HG03066 (cell line): ENCODE measurements around the gene HOXA9.

ENCODE experiments used
- ATAC-seq: cut with Tn5 transposase; IDR thresholded peaks from one replicate; pipeline ENCODE4 v1.9.1; 2021; ENCODE audit warnings: low read depth; ENCODE audit not compliant: unreplicated experiment

The HOXA9 gene

DNA sequence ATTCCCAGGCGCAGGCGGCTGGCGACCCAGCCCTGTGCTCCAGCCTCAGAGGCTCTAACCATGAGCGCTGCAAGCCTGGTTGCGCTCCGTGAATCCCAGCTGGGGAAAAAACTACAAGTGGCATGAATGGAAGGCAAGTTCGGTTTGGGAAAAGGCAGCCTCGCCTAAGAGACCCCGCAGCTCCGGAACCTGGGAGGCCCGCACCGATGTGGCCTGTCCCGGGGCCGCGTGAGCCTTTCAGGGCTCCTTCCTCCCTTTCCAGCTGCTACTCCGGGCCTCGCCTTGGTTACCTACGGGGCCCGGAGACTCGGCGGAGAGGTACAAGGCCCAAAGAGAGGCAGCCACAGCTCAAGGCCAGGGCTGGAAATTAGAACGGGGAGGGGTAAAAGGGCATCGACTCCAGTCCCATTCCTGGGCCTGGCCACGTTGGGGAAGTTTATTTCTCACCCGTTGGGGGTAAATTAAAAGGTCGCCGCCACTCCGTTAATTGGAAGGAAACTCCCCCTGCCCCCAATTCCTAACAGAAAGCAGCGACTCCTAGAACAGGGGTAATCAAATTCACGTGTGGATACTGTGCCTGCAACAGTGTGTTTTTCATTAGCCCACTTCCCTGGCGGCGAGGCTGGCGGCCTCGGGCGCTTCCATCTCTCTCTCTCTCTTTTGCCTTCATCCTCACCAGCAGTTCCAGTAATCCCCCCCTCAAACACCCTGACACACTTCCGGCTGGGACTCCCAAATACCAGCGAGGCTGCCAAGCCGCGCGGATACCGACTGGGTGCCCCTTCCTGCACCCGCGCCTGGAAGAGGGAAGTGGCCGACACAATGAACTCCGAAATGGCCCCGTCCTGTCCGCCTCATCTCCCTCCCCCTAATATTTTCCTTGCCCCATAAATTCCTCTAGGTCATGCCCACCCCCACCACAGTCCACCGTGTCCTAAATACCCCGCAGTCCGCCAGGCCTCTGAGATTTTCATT lies 1.5 kb upstream of the HOXA9 start:
- no peak for ATAC-seq

GRCh38 chr7:27165996-27166530 lies 726 bp upstream of the HOXA9 start:
- ATAC-seq = no peak

DNA sequence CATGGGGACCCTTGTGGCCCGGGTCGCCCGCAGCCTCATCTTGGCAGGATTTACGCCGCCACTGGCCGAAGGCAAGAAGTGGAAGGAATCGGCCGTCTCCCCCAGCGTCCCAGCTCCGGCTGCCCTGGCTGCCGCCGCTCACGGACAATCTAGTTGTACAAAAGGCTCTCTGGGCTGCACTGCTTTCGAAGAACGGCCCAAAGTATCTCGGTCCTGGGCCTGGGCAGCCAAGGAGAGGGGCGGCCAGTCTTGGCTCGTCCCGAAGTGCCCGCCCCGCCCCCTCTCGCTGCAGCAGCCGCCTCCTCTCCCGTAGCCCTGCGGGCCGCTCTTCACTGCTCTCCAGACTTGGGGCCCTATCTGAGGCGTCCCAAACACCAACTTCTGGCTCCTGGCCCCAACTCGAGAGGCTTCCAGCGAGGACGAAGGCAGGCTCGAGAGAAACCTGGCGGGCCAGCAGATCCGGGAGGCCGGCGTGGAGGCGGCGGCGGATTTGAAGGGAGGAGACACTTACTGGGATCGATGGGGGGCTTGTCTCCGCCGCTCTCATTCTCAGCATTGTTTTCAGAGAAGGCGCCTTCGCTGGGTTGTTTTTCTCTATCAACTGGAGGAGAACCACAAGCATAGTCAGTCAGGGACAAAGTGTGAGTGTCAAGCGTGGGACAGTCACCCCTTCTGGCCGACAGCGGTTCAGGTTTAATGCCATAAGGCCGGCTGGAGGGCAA lies 809 bp downstream of the HOXA9 start:
- ATAC-seq = no peak

DNA sequence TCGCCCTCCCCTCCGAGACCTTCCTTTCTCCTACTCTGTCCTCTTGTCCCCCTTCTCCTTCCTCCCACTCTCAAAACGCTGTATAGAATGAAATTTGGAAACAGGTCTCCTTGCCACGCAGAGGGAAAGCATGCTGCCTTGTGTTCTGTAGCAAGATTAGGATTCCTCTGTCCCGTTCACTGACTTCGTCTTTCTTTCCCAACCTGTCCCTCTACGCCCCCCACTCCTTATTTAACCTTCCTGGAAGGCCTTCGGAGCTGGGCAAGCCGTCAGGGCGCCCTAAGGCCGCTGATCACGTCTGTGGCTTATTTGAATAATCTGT lies 1.3 kb downstream of the HOXA9 start:
- ATAC-seq = no peak

DNA sequence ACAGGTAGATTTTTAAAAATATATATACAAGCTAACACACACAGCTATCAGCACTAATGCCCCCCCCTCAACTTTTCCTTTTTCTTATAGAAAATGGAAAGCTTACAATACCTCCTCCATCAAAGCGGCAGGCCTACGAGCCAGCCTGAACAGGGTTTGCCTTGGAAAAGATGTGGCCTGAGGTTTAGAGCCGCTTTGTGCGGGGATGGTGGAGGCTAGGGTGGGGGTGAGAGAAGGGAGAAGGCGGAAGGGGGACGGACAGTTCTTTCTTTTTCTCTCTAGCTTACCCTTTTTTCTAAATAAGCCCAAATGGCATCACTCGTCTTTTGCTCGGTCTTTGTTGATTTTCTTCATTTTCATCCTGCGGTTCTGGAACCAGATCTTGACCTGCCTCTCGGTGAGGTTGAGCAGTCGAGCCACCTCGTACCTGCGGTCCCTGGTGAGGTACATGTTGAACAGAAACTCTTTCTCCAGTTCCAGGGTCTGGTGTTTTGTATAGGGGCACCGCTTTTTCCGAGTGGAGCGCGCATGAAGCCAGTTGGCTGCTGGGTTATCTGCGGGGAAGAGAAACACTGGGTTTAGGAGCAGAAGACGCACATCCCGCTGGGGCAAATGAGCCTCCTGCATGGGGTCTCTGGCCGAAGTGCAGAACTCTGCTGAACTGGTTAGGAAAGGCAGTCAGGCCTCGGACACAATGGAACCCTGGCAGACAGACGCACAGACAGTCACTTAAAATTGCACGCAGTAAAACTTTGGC lies 1.9 kb downstream of the HOXA9 start:
- no peak for ATAC-seq

DNA sequence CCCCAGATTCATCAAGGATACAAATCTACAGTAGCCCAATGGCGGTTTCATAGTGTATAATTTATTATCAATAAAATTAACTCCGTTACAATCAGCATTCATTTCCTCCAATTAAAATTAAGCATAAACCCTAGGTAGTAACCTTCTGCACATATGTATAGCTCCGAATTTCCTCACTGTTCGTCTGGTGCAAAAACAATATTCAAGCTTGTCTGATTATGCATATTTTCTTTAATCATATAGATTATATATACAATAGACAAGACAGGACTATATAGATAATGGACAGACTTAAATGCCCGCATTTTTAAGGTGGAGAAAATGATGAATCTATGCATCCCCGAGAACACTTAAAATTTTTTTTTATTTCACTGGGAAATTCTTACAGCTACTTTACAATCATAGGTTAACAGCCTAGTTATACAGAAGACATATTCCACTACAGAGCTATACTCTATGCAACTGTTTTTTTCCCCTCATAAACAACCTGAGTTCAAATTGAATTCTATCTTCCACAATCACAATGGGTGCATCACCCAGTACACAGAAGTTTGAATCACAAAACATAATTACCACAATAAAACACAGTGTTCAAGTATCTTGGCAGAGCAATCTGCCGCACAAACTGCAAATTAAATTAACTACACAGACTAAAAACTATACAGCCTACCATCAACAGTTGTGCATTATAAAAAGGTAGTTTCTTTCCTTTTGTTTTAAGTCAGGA lies 2.6 kb downstream of the HOXA9 start:
- no peak for ATAC-seq

GRCh38 chr7:27161721-27162560 lies 3.4 kb downstream of the HOXA9 start:
- ATAC-seq = no peak

- ATAC-seq = no peak
Observed at GRCh38 chr7:27161214-27161720, 4.1 kb downstream of the HOXA9 start.

DNA sequence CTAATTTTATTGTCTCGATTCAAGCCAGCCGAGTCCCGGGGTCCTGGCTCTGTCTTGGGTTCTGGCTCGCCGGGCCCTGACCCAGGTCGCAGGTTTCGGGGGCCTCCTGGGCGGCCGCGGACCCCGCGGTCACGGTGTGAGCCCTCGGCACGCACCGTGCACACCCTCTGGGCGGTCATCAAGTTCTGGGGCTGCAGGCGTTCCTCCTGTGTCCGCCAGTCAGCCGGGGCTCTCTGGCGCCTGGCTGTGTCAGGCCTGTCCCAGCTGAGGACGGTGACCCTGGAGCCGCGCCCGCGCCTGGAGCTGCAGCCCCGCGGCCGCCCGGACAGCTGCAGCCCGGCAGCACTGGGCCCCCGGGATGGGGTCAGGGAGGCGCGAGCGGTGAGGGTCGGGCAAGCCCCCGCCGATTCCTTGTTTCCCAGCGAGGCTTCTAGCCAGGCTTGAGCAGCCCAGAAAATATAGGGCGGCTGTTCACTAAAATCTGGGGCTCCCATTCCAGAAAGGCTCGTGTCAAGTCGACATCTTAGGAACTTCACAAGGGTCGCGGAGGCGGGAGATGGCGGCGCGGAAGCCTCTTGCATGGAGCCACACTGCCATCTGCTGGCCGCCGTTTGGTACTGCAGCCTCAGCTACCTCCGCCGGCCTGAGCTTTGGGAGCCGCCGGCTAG lies 4.7 kb downstream of the HOXA9 start:
- peak; percentile 61 for ATAC-seq

- no peak for ATAC-seq
Observed at GRCh38 chr7:27160145-27160545, 5.2 kb downstream of the HOXA9 start.

- no peak for ATAC-seq
Observed at GRCh38 chr7:27159266-27160144, 5.8 kb downstream of the HOXA9 start.

DNA sequence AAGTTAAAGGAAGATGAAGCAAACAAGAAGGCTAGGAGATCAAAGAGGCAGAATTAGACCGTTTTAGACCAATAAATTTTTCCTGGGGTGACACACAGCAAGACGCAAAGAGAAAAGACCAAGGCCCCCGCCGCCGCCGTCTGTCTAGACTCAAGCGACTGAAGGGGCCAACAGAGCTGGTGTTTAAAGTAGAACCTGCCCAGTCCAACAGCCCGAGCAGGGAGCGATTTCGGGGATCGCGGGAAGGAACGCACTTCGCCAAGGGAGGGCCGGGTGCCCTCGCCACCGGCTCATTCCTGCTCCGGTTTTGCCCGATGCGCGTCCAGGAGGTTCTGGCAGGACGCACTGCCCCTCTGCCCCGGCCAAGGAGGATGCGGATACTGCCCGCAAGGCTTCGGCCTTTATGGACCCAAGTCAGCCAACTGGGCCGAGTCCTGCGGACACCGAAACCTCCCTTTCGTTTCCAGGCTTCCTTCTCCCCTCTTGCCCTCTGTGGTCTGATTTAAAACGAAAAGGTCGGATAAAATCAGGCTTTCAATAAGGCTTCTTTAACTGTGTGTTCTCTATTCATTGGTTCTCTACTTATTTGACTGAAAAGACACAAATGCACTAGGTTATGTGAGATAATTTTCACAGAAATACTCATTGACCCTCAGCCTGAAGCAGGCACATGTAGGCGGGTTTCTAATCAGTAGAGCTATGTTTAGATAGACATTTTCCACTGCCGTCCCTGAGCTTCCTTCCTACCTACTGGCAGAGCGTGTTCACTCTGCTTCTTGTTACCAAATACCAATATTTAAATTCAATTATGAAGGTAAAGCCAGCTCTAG lies 6.7 kb downstream of the HOXA9 start:
- no peak for ATAC-seq

GRCh38 chr7:27157702-27158431 lies 7.5 kb downstream of the HOXA9 start:
- no peak for ATAC-seq

DNA sequence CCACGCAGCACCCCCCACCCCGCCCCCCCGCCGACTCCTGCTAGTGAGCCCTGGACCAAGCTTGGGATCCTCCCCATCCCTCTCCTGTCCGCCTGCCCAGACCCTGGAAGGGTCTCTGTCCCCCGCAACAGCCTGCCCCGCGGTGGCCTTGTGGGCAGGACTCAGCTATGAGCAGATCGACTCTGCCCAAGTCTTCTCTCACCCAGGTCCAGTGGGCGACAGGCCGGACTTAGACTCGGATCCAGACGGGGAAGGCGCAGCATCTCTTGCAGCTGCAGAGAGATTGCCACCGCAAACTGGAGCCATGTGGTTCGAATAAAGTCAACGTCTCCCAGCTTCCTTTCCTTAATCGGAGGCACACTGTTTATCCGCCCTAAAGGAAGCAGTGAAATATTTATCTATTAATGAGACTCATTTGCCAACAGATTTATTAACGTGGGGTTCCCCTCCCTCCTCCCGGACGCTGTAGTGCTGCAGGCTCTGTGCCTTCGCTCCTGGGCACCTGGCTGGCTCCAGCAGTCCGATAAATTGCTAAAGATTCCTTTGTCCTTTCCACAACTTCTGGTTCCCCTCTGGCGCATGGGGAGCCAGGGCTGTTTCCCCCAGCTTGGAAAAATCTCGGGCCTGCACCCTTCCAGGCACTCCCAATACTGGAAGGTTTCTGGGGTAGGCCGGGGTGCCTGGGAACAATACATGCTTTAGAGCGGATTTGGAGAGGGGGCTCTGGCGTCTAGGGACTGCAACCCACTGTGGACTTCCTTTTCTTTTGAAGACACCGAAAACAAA lies 8.2 kb downstream of the HOXA9 start:
- ATAC-seq = no peak

GRCh38 chr7:27156508-27156898 lies 8.8 kb downstream of the HOXA9 start, which contains the start of gene HOXA7:
Gene HOXA7, minus strand, starts transcription at chr7:27156675. Its CDS starts 130 bp downstream, at chr7:27156545.
- no peak for ATAC-seq
